Stimulated activated CD8-positive, alpha-beta memory T cell treated with anti-CD3 and anti-CD28 coated beads, Interleukin-4, amount 100 ng/mL, for 48 hours (primary cell): Measurements from ENCODE around the gene ARSB.

ENCODE experiments used
- DNase-seq: peaks from one replicate; pipeline ENCODE4 v3.0.0-alpha.2; 2020

ARSB gene

GRCh38 chr5:78985116-78985724, at the start of gene ARSB:
TSS of gene ARSB (minus strand) at chr5:78985310. CDS start at chr5:78985248, 62 bp downstream.
- peak; percentile 76 for DNase-seq

- DNase-seq: no peak
Measured at GRCh38 chr5:79032782-79033181, 47.7 kb upstream of the ARSB start.

GRCh38 chr5:79032031-79032695, 47.1 kb upstream of the ARSB start:
- DNase-seq: no peak

GRCh38 chr5:79031485-79031867, 46.4 kb upstream of the ARSB start:
- no peak for DNase-seq

GRCh38 chr5:79030663-79031484, 45.8 kb upstream of the ARSB start:
- DNase-seq: no peak

GRCh38 chr5:79025054-79025472, 40.0 kb upstream of the ARSB start:
- DNase-seq: peak; percentile 76

- no peak for DNase-seq
Measured at GRCh38 chr5:79023947-79024346, 38.8 kb upstream of the ARSB start.

GRCh38 chr5:79023348-79023747, 38.2 kb upstream of the ARSB start:
- no peak for DNase-seq

GRCh38 chr5:79022771-79023170, 37.7 kb upstream of the ARSB start:
- no peak for DNase-seq

- DNase-seq: no peak
Measured at GRCh38 chr5:79021753-79022152, 36.6 kb upstream of the ARSB start.

- DNase-seq: peak; percentile 57
Measured at GRCh38 chr5:79020861-79021561, 35.9 kb upstream of the ARSB start.

GRCh38 chr5:79014631-79015030, 29.5 kb upstream of the ARSB start:
- DNase-seq: no peak

GRCh38 chr5:79011869-79012268, 26.8 kb upstream of the ARSB start:
- DNase-seq: no peak

- no peak for DNase-seq
Measured at GRCh38 chr5:79011219-79011836, 26.2 kb upstream of the ARSB start.

GRCh38 chr5:79008362-79008761, 23.3 kb upstream of the ARSB start:
- DNase-seq: no peak

- DNase-seq: no peak
Measured at GRCh38 chr5:79007872-79008271, 22.8 kb upstream of the ARSB start.

- DNase-seq: no peak
Measured at GRCh38 chr5:79005936-79006631, 21.0 kb upstream of the ARSB start.

- no peak for DNase-seq
Measured at GRCh38 chr5:79005151-79005550, 20.0 kb upstream of the ARSB start.

- DNase-seq: no peak
Measured at GRCh38 chr5:79002374-79002773, 17.3 kb upstream of the ARSB start.

- DNase-seq: no peak
Measured at GRCh38 chr5:79001471-79001870, 16.4 kb upstream of the ARSB start.

GRCh38 chr5:78997090-78997489, 12.0 kb upstream of the ARSB start:
- no peak for DNase-seq

GRCh38 chr5:78995521-78996007, 10.5 kb upstream of the ARSB start:
- DNase-seq: no peak
